Measurements from ENCODE around the gene RNF223.

The RNF223 gene

GRCh38 chr1:1073743-1074587, at the start of gene RNF223:
Gene RNF223, minus strand, starts transcription at chr1:1074306. Its CDS starts 1,740 bp downstream, at chr1:1072566.
- no peaks in the 10 kb centered on the region for H3K4me1 ChIP-seq (ENCODE audit: insufficient read depth, low read length, severe bottlenecking)
- H3F3A ChIP-seq (ENCODE audit: insufficient read depth, low read length), result no peaks in the 10 kb centered on the region
- H3K4me2 ChIP-seq (ENCODE audit: low read length), result no peak within 1 kb of the TSS
- no peak within 1 kb of the TSS for H2AFZ ChIP-seq (ENCODE audit: low read length)
- no peak within 1 kb of the TSS for H3K27ac ChIP-seq (ENCODE audit: low read depth, low read length, poor library complexity, severe bottlenecking)
- H3K9me3 ChIP-seq (ENCODE audit: low read length), result no peaks in the 10 kb centered on the region
- no peaks in the 10 kb centered on the region for H3K79me2 ChIP-seq (ENCODE audit: insufficient read depth, low read length)
- H3K9ac ChIP-seq (ENCODE audit: low read length), result no peak within 1 kb of the TSS
- no peak within 1 kb of the TSS for H3K4me3 ChIP-seq (ENCODE audit: low read depth, low read length, poor library complexity, severe bottlenecking)
- no peaks in the 10 kb centered on the region for H3K36me3 ChIP-seq (ENCODE audit: insufficient read depth, low read length)
- H3K9me2 ChIP-seq (ENCODE audit: low read depth, low read length), result no peaks in the 10 kb centered on the region
- no peaks in the 10 kb centered on the region for H4K20me1 ChIP-seq (ENCODE audit: insufficient read depth, low read length)
- H3K27me3 ChIP-seq (ENCODE audit: insufficient read depth, low read length), result peaks cover 17% of the 10 kb centered on the region; the same call in 1 of the 2 replicates
- TF ChIP-seq CTCF (IDR thresholded peaks at IDR 0.05; ENCODE audit: low read length), result no peak

GRCh38 chr1:1122981-1123480, 48.9 kb upstream of the RNF223 start:
- Histone ChIP-seq H4K20me1 (ENCODE audit: insufficient read depth, low read length) (no peaks in the 10 kb centered on the region), H3K9ac (ENCODE audit: low read length) (no peak overlapping the region), H3K9me2 (ENCODE audit: low read depth, low read length) (no peaks in the 10 kb centered on the region), H3K4me1 (ENCODE audit: insufficient read depth, low read length, severe bottlenecking) (no peaks in the 10 kb centered on the region), H3K9me3 (ENCODE audit: low read length) (no peaks in the 10 kb centered on the region), H3F3A (ENCODE audit: insufficient read depth, low read length) (no peaks in the 10 kb centered on the region), H3K27me3 (ENCODE audit: insufficient read depth, low read length) (peaks cover 17% of the 10 kb centered on the region), H3K4me2 (ENCODE audit: low read length) (no peak overlapping the region), H3K79me2 (ENCODE audit: insufficient read depth, low read length) (no peaks in the 10 kb centered on the region), H3K27ac (ENCODE audit: low read depth, low read length, poor library complexity, severe bottlenecking) (no peak overlapping the region), H3K4me3 (ENCODE audit: low read depth, low read length, poor library complexity, severe bottlenecking) (no peak overlapping the region), H3K36me3 (ENCODE audit: insufficient read depth, low read length) (no peaks in the 10 kb centered on the region), H2AFZ (ENCODE audit: low read length) (no peak overlapping the region)
- TF ChIP-seq CTCF (IDR thresholded peaks at IDR 0.05; ENCODE audit: low read length) (no peak), EZH2 (IDR thresholded peaks at IDR 0.05; ENCODE audit: borderline replicate concordance, low read length) (no peak)

- no peaks in the 10 kb centered on the region for H4K20me1 ChIP-seq (ENCODE audit: insufficient read depth, low read length)
- TF ChIP-seq EZH2 (IDR thresholded peaks at IDR 0.05; ENCODE audit: borderline replicate concordance, low read length), result no peak
- peak; percentile 89 for TF ChIP-seq CTCF (IDR thresholded peaks at IDR 0.05; ENCODE audit: low read length)
- H3K9ac ChIP-seq (ENCODE audit: low read length), result no peak overlapping the region
- no peak overlapping the region for H3K27ac ChIP-seq (ENCODE audit: low read depth, low read length, poor library complexity, severe bottlenecking)
- H3K79me2 ChIP-seq (ENCODE audit: insufficient read depth, low read length), result no peaks in the 10 kb centered on the region
- H3K36me3 ChIP-seq (ENCODE audit: insufficient read depth, low read length), result no peaks in the 10 kb centered on the region
- H3K4me2 ChIP-seq (ENCODE audit: low read length), result 0 out of 2 replicates have a peak overlapping the region, but pooled peaks have one; percentile 39
- H3K27me3 ChIP-seq (ENCODE audit: insufficient read depth, low read length), result peaks cover 15% of the 10 kb centered on the region
- no peak overlapping the region for H2AFZ ChIP-seq (ENCODE audit: low read length)
- H3F3A ChIP-seq (ENCODE audit: insufficient read depth, low read length), result no peaks in the 10 kb centered on the region
- no peak overlapping the region for H3K4me3 ChIP-seq (ENCODE audit: low read depth, low read length, poor library complexity, severe bottlenecking)
- H3K9me2 ChIP-seq (ENCODE audit: low read depth, low read length), result no peaks in the 10 kb centered on the region
- H3K4me1 ChIP-seq (ENCODE audit: insufficient read depth, low read length, severe bottlenecking), result no peaks in the 10 kb centered on the region
- no peaks in the 10 kb centered on the region for H3K9me3 ChIP-seq (ENCODE audit: low read length)
Measured at GRCh38 chr1:1122078-1122811, 48.1 kb upstream of the RNF223 start.

Data from OCI-LY1 (cell line).